Fibroblast of the aortic adventitia (primary cell): ENCODE data around the gene MPZ. TPM values are rescaled to one million over a fixed set of nuclear protein-coding genes. Genes with fewer than 3 reads are reported as not detected.
"Not testable (repeated sequence)": the region's sequence is repeated elsewhere in the genome, so short reads cannot be mapped to it uniquely, and the experiment has no call there.

Experiments used
- DNase-seq: peaks from one replicate; pipeline ENCODE4 v3.0.0-alpha.2; 2010; ENCODE audit warnings: low read depth
- H3K4me3 ChIP-seq: 2 replicates; pipeline ENCODE4 v1.5.1; 2011; ENCODE audit warnings: low read depth, mild to moderate bottlenecking, control low read depth, low read length, moderate library complexity
- total RNA-seq: library from RNA; depleted of rRNA; stranded (reverse); fragments of >200 nt; gene quantifications from 2 replicates; pipeline ENCODE4 v1.2.3, GENCODE V29; 2012; ENCODE audit warnings: low replicate concordance
- TF ChIP-seq, protein P1 (sequence below): IDR thresholded peaks from 2 replicates; pipeline ENCODE4 v1.5.1; 2011; ENCODE audit warnings: mild to moderate bottlenecking, low read length, control low read depth, inconsistent platforms; ENCODE audit not compliant: insufficient read depth

Gene MPZ
- total RNA-seq, 1 donor, result 0.09 TPM

DNA sequence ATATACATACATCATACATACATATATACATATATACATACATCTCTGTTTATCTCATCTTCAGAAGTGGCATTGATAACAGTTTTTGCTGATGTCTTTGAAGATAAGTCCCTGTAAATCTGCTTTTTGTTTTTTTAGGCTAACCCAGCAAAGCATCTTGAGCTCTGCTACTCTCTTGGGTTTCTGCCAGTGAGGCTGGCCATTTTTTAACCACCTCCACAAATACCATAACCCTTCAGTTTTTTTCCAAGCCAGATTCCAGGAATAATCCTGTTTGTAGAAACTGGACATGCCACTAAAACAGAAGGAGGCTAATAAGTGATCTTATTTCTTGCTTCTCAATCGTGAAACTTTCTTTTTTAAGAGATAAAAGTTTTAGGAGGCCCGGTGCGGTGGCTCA lies 26.0 kb upstream of the MPZ start:
- TF ChIP-seq, protein P1, sequence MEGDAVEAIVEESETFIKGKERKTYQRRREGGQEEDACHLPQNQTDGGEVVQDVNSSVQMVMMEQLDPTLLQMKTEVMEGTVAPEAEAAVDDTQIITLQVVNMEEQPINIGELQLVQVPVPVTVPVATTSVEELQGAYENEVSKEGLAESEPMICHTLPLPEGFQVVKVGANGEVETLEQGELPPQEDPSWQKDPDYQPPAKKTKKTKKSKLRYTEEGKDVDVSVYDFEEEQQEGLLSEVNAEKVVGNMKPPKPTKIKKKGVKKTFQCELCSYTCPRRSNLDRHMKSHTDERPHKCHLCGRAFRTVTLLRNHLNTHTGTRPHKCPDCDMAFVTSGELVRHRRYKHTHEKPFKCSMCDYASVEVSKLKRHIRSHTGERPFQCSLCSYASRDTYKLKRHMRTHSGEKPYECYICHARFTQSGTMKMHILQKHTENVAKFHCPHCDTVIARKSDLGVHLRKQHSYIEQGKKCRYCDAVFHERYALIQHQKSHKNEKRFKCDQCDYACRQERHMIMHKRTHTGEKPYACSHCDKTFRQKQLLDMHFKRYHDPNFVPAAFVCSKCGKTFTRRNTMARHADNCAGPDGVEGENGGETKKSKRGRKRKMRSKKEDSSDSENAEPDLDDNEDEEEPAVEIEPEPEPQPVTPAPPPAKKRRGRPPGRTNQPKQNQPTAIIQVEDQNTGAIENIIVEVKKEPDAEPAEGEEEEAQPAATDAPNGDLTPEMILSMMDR, result no peak
- no peak overlapping the region for H3K4me3 ChIP-seq
- peak; percentile 25 for DNase-seq

DNA sequence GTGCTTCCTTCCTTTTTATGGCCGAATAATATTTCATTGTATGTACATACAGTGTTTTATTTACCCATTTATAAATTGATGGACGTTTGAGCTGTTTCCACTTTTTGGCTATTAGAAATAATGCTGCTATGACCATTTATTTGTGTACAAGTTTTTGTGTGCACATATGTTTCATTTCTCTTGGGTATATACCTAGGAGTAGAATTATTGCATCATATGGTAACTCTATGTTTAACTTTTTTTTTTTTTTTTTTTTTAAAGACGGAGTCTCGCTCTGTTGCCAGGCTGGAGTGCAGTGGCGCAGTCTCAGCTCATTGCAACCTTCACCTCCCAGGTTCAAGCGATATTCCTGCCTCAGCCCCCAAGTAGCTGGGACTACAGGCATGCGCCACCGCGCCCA lies 23.4 kb upstream of the MPZ start:
- no peak overlapping the region for H3K4me3 ChIP-seq
- no peak for DNase-seq
- TF ChIP-seq, protein P1, result no peak

DNA sequence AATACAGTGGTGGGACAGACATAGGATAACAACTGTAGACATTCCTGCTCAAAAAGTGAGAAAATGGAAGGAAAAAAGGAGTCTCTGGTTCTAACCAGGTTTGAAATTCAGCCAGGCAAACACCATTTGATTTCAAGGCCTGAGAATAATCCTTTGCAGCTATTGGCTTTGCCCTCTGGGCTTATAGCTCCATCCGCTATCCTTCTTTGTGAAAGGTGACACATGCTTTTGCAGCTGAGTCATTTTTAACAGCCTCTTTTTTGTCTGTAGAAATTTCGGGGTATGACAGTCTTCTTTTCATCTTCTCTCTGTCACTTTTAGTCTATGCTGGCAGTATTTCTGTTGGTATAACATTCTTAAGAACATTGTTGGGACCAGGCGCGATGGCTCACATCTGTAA lies 20.6 kb upstream of the MPZ start:
- TF ChIP-seq, protein P1, result no peak
- no peak for DNase-seq
- H3K4me3 ChIP-seq, result no peak overlapping the region

DNA sequence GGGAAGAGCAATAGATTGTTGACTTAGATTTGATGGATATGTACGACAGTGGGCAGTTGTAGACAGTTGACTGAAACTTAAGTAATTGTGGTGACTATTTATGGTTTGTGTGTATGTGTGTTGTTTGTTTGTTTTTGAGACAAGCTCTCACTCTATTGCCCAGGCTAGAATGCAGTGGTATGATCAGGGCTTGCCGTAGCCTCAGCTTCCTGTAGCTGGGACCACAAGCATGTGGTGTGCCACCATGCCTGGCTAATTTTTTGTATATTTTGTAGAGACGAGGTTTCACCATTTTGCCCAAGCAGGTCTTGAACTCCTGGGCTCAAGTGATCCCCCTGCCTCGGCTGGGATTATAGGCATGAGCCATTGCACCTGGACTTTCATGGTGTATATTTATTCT lies 14.3 kb upstream of the MPZ start:
- no peak overlapping the region for H3K4me3 ChIP-seq
- TF ChIP-seq, protein P1, result no peak
- DNase-seq, result no peak

DNA sequence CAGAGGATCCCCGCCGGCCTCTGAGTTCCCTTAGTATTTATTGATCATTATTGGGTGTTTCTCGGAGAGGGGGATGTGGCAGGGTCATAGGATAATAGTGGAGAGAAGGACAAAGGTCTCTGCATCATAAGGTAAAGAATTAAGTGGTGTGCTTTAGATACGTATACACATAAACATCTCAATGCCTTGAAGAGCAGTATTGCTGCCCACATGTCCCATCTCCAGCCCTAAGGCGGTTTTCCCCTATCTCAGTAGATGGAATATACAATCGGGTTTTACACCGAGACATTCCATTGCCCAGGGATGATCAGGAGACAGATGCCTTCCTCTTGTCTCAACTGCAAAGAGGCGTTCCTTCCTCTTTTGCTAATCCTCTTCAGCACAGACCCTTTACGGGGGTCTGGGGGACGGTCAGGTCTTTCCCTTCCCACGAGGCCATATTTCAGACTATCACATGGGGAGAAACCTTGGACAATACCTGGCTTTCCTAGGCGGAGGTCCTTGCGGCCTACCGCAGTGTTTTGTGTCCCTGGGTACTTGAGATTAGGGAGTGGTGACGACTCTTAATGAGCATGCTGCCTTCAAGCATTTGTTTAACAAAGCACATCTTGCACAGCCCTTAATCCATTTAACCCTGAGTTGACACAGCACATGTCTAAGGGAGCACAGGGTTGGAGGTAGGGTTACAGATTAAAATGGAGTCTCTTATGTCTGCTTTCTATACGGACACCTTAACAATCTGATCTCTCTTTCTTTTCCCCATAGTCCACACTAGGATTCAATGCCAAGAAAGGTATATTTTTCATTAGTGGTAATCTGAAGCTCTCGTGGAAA lies 6.3 kb upstream of the MPZ start:
- DNase-seq, H3K4me3 ChIP-seq: not testable (repeated sequence)

DNA sequence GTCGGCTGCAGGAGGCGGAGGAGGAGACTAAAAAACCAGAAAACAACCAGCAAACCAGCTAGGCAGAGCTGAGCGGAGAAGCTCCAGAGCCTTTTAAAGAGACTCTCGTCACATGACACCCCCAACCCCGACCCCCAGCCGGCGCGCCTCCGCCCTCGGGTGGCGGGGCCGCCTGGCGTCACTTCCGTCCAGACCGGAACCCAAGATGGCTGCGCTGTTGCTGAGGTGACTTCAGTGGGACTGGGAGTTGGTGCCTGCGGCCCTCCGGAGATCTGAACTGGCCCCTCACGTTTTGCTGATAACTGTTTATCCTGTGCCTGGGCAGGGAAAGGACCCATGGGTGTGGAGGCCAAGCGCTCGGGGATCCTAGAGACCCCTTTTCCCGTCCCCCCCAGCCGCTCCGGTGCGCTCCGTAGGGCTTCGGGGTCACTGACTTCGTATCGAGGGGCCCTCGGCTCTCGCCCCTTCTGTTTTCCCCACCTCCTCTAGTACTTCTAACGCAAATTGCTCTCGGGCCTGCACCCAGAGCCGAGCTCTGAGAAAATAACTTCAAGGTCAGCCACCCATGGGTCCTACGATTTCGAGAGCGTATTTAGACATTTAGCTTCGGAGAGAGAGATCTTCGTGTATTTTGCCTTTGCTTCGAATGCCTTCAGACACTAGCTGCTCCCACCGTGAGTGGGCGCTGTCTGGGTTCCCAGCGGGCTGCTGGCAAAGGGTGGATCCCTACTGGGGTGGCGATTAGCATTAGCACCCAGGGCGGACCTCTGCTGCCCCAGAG lies 4.6 kb upstream of the MPZ start, which contains the start of gene SDHC:
TSS of gene SDHC (plus strand) at position 181 of the 781 bp plus-strand sequence. CDS start at position 206, 25 bp downstream.
- DNase-seq, result peak; percentile 89
- TF ChIP-seq, protein P1, result peak; percentile 59
- peak within 1 kb of the TSS; percentile 93 for H3K4me3 ChIP-seq

DNA sequence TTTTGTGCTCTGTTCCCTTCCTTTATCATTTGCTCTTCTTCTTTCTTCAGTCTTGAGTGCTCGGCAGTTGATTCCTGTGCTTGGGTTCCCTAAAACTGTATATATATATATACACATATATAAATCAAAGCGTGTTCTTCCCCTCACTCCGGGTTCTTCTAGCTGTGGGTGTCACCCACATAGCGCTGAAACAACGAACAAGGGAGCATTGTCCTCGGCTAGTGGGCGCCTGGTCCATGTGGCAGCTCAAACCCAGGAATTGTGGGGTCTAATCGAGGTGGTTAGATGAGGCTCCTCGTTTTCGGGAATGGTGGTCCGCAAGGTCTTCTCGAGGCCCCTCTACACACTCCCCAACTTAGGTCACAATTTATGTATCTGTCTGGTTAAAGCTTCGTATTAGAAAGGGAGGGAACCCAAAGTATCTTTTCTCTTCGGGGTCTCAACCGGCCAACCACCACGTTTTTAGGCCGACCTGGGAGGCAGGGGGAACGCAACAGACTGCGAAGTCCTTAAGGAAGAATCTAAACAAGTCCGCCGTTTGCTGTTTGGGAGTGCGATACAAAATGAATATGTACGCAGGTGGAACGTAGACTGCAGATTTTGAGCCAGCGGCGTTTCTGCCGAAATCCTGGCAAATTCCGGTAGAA lies 3.9 kb upstream of the MPZ start:
- DNase-seq, result no peak
- TF ChIP-seq, protein P1, result no peak

More for the DNA sequence above, 3.9 kb upstream of the MPZ start:
- peak overlapping the region; percentile 93 for H3K4me3 ChIP-seq
